DOHH2 (cell line): ENCODE results near the gene UBASH3B.

Experiments
- EZH2phosphoT487 ChIP-seq: fragments of 200-600 bp; sonication (generic); IDR thresholded peaks from 2 replicates; pipeline ENCODE4 v1.6.1; 2017; ENCODE audit warnings: borderline replicate concordance, mild to moderate bottlenecking, antibody characterized with exemption, low read length, moderate library complexity, mixed read lengths
- TF ChIP-seq, protein P1 (sequence below): fragments of 200-600 bp; sonication (generic); IDR thresholded peaks from one replicate; pipeline ENCODE4 v1.5.1; 2014; ENCODE audit warnings: antibody characterized with exemption, mild to moderate bottlenecking, low read depth, low read length; ENCODE audit not compliant: poor library complexity, severe bottlenecking

DNA sequence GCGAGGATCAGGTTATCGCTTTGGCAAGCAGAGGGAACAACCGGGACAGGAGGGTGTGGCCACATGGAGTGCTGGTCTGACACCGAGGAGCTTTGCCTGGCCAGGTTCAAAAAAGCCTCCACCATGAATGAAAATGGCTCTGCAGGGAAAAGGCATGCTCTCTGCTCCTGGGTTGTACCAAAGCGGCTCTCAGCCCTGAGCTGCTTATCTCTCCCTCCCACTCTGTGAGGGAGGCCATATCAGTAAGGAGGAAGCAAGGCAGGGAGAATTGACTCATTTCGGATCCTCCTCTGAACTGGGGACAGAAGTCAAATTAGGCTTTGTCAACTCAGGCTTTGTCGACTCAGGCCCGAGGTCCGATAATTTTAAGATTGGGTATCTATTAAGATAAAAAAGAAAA is 99.9 kb downstream of the UBASH3B start:
- TF ChIP-seq, protein P1, sequence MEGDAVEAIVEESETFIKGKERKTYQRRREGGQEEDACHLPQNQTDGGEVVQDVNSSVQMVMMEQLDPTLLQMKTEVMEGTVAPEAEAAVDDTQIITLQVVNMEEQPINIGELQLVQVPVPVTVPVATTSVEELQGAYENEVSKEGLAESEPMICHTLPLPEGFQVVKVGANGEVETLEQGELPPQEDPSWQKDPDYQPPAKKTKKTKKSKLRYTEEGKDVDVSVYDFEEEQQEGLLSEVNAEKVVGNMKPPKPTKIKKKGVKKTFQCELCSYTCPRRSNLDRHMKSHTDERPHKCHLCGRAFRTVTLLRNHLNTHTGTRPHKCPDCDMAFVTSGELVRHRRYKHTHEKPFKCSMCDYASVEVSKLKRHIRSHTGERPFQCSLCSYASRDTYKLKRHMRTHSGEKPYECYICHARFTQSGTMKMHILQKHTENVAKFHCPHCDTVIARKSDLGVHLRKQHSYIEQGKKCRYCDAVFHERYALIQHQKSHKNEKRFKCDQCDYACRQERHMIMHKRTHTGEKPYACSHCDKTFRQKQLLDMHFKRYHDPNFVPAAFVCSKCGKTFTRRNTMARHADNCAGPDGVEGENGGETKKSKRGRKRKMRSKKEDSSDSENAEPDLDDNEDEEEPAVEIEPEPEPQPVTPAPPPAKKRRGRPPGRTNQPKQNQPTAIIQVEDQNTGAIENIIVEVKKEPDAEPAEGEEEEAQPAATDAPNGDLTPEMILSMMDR, result no peak
- no peak for TF ChIP-seq EZH2phosphoT487
